H7 (cell line): Measurements from ENCODE around the gene HOXD9. TPM values are rescaled to one million over a fixed set of nuclear protein-coding genes. Genes with fewer than 3 reads are reported as not detected.
A peak's percentile ranks its signal among the peaks of the same experiment; 100 is the strongest.

Experiments
- DNase-seq: peaks from one replicate; pipeline ENCODE4 v3.0.0; 2012
- H3K27me3 ChIP-seq: 2 replicates; pipeline ENCODE4 v1.6.0; 2011; ENCODE audit warnings: mild to moderate bottlenecking, low read length; ENCODE audit not compliant: control insufficient read depth, insufficient read depth
- H3K36me3 ChIP-seq: replicated peaks from 2 replicates; pipeline ENCODE4 v1.5.1; 2011; ENCODE audit warnings: low read length; ENCODE audit not compliant: control insufficient read depth, insufficient read depth
- H3K4me3 ChIP-seq: 2 replicates; pipeline ENCODE4 v1.5.1; 2011; ENCODE audit warnings: low read depth, mild to moderate bottlenecking, control low read depth, low read length, moderate library complexity; ENCODE audit not compliant: insufficient read depth
- total RNA-seq: library from RNA; depleted of rRNA; stranded (reverse); fragments of >200 nt; shearing (Covaris generic); gene quantifications from 2 replicates; pipeline ENCODE4 v1.2.3, GENCODE V29; 2014

Gene HOXD9
- total RNA-seq, 1 experiment from 2014 or later = 0.10 TPM

GRCh38 chr2:176160251-176160985 lies 37.9 kb downstream of the HOXD9 start:
- Histone ChIP-seq H3K4me3 (no peak overlapping the region), H3K36me3 (no peaks in the 10 kb centered on the region), H3K27me3 (peaks cover 100% of the 10 kb centered on the region)
- peak; percentile 71 for DNase-seq

GRCh38 chr2:176160986-176161824 lies 38.7 kb downstream of the HOXD9 start:
- H3K36me3 ChIP-seq = no peaks in the 10 kb centered on the region
- no peak for DNase-seq
- H3K4me3 ChIP-seq = no peak overlapping the region
- H3K27me3 ChIP-seq = peaks cover 100% of the 10 kb centered on the region

- H3K27me3 ChIP-seq = peaks cover 100% of the 10 kb centered on the region
- H3K4me3 ChIP-seq = no peak overlapping the region
- no peaks in the 10 kb centered on the region for H3K36me3 ChIP-seq
- DNase-seq = no peak
Observed at GRCh38 chr2:176161825-176162626, 39.5 kb downstream of the HOXD9 start.

- peak; percentile 61 for DNase-seq
- Histone ChIP-seq H3K27me3 (peaks cover 100% of the 10 kb centered on the region), H3K36me3 (no peaks in the 10 kb centered on the region), H3K4me3 (no peak overlapping the region)
Observed at GRCh38 chr2:176162911-176163671, 40.6 kb downstream of the HOXD9 start.

- no peaks in the 10 kb centered on the region for H3K36me3 ChIP-seq
- peaks cover 100% of the 10 kb centered on the region for H3K27me3 ChIP-seq
- no peak overlapping the region for H3K4me3 ChIP-seq
- peak; percentile 55 for DNase-seq
Observed at GRCh38 chr2:176163672-176164056, 41.1 kb downstream of the HOXD9 start.

GRCh38 chr2:176164201-176164600 lies 41.7 kb downstream of the HOXD9 start:
- no peak overlapping the region for H3K4me3 ChIP-seq
- H3K36me3 ChIP-seq = no peaks in the 10 kb centered on the region
- H3K27me3 ChIP-seq = peaks cover 100% of the 10 kb centered on the region
- no peak for DNase-seq

- Histone ChIP-seq H3K27me3 (peaks cover 100% of the 10 kb centered on the region), H3K4me3 (no peak overlapping the region), H3K36me3 (no peaks in the 10 kb centered on the region)
- DNase-seq = peak; percentile 65
Observed at GRCh38 chr2:176164611-176165369, 42.3 kb downstream of the HOXD9 start.

- Histone ChIP-seq H3K36me3 (no peaks in the 10 kb centered on the region), H3K27me3 (peaks cover 100% of the 10 kb centered on the region), H3K4me3 (no peak overlapping the region)
- peak; percentile 79 for DNase-seq
Observed at GRCh38 chr2:176165370-176166050, 43.0 kb downstream of the HOXD9 start.

GRCh38 chr2:176166272-176166671 lies 43.8 kb downstream of the HOXD9 start:
- DNase-seq = no peak
- Histone ChIP-seq H3K36me3 (no peaks in the 10 kb centered on the region), H3K27me3 (peaks cover 100% of the 10 kb centered on the region), H3K4me3 (no peak overlapping the region)

GRCh38 chr2:176167398-176167797 lies 44.9 kb downstream of the HOXD9 start:
- no peak for DNase-seq
- Histone ChIP-seq H3K4me3 (no peak overlapping the region), H3K36me3 (no peaks in the 10 kb centered on the region), H3K27me3 (peaks cover 100% of the 10 kb centered on the region)

GRCh38 chr2:176169181-176169580 lies 46.7 kb downstream of the HOXD9 start:
- no peak for DNase-seq
- H3K4me3 ChIP-seq = no peak overlapping the region
- peaks cover 100% of the 10 kb centered on the region for H3K27me3 ChIP-seq
- no peaks in the 10 kb centered on the region for H3K36me3 ChIP-seq

- Histone ChIP-seq H3K4me3 (no peak overlapping the region), H3K27me3 (peaks cover 100% of the 10 kb centered on the region)
Observed at GRCh38 chr2:176169711-176170110, 47.2 kb downstream of the HOXD9 start.

More at GRCh38 chr2:176169711-176170110, 47.2 kb downstream of the HOXD9 start:
- H3K36me3 ChIP-seq = no peaks in the 10 kb centered on the region
- DNase-seq = no peak
